ENCODE results near the gene PIGL. TPM values are rescaled to one million over a fixed set of nuclear protein-coding genes. Genes with fewer than 3 reads are reported as not detected.
"Not testable (repeated sequence)": the region's sequence is repeated elsewhere in the genome, so short reads cannot be mapped to it uniquely, and the experiment has no call there.

Gene PIGL
- total and polyA plus RNA-seq, 12 donors: 10.3 to 102 (median 29.5) TPM

GRCh38 chr17:16302856-16303255, 85.8 kb downstream of the PIGL start:
- TF ChIP-seq CTCF (IDR thresholded peaks at IDR 0.05) (no peak), POLR2A (IDR thresholded peaks at IDR 0.05) (no peak)
- Histone ChIP-seq H3K4me1 (replicated peaks in 1 of 2) (no peaks in the 10 kb centered on the region), H3K27ac (no peak overlapping the region), H3K36me3 (replicated peaks in 1 of 2) (no peaks in the 10 kb centered on the region), H3K9me3 (replicated peaks in 1 of 3) (no peaks in the 10 kb centered on the region), H3K27me3 (no peaks in the 10 kb centered on the region), H3K4me3 (no peak overlapping the region)
- no peak for DNase-seq
- WGBS, 4 donors: 64 to 83% (median 68%) methylated on average over 4 of the region's 4 CpGs
- intact Hi-C loops (cut with DNase I): no loop called here

GRCh38 chr17:16304830-16305229, 87.8 kb downstream of the PIGL start:
- TF ChIP-seq CTCF (IDR thresholded peaks at IDR 0.05) (peak in 3 of 6 experiments; percentile 9 to 16 (median 15)), POLR2A (IDR thresholded peaks at IDR 0.05) (no peak)
- H3K4me3 ChIP-seq: no peak overlapping the region
- WGBS, 4 donors: 69 to 80% (median 76%) methylated on average over 2 to 3 of the region's 3 CpGs
- intact Hi-C loops (cut with DNase I): no loop called here
- DNase-seq: no peak
- H3K36me3 ChIP-seq (replicated peaks in 1 of 2): no peaks in the 10 kb centered on the region
- H3K9me3 ChIP-seq (replicated peaks in 1 of 3): no peaks in the 10 kb centered on the region
- H3K27ac ChIP-seq: no peak overlapping the region
- no peaks in the 10 kb centered on the region for H3K4me1 ChIP-seq (replicated peaks in 1 of 2)
- no peaks in the 10 kb centered on the region for H3K27me3 ChIP-seq

GRCh38 chr17:16306211-16306610, 89.2 kb downstream of the PIGL start:
- Histone ChIP-seq H3K9me3 (replicated peaks in 1 of 3) (no peaks in the 10 kb centered on the region), H3K36me3 (replicated peaks in 1 of 2) (no peaks in the 10 kb centered on the region), H3K4me1 (replicated peaks in 1 of 2) (no peaks in the 10 kb centered on the region), H3K27me3 (no peaks in the 10 kb centered on the region), H3K4me3 (no peak overlapping the region), H3K27ac (no peak overlapping the region)
- DNase-seq: no peak
- intact Hi-C loops (cut with DNase I): no loop called here
- TF ChIP-seq POLR2A (IDR thresholded peaks at IDR 0.05): no peak
- TF ChIP-seq CTCF (IDR thresholded peaks at IDR 0.05): no peak
- 81 to 97% (median 93%) methylated on average over 8 of the region's 8 CpGs for WGBS, 4 donors

GRCh38 chr17:16312061-16312460, 95.1 kb downstream of the PIGL start:
- H3K4me1 ChIP-seq (replicated peaks in 1 of 2); H3K27me3 ChIP-seq; H3K36me3 ChIP-seq (replicated peaks in 1 of 2); H3K4me3 ChIP-seq; H3K27ac ChIP-seq; intact Hi-C loops (cut with DNase I); H3K9me3 ChIP-seq (replicated peaks in 1 of 3): not testable (repeated sequence)
- 97 to 99% (median 98%) methylated on average over 15 to 33 of the region's 34 CpGs for WGBS, 4 donors
- peak in 1 of 7 donors; percentile 18 for DNase-seq
